GM21367 (cell line): ENCODE measurements around the gene MTOR.
"Not testable (repeated sequence)": the region's sequence is repeated elsewhere in the genome, so short reads cannot be mapped to it uniquely, and the experiment has no call there.

Experiments
- ATAC-seq: cut with Tn5 transposase; IDR thresholded peaks from one replicate; pipeline ENCODE4 v1.9.1; 2021; ENCODE audit not compliant: unreplicated experiment

The MTOR gene

DNA sequence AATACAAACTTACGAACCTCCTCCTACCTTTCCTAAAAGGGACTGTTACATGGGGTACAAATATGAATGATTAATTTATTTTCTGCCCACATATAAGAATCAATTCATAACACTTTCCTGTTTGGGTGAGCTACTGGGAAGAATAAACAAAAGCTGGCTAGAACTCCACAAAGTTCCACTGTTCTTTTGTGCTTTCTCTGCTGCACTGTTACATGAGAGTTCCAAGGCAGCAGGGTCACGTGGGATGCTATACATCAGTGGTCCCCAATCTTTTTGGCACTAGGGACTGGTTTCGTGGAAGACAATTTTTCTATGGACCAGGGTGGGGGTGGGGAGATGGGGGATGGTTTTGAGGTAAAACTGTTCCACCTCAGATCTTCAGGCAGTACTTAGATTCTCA lies 75.4 kb downstream of the MTOR start:
- no peak for ATAC-seq

DNA sequence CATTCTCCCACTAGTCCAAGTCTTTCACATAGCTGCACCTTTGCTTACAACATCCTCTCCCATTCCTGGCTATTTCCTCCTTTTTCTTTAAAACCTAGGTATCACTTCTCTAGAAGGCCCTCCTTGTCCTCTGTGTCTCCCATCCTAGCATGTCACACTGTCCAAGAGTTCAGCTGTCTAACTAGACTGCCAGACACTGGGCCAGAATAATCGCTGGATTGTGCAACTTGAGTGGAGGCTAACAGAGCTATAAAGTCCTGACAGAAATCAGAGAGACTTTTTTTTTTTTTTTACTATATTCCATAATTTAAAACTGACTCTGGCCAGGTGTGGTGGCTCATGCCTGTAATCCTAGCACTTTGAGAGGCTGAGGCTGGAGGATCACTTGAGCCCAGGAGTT lies 77.4 kb downstream of the MTOR start:
- no peak for ATAC-seq

DNA sequence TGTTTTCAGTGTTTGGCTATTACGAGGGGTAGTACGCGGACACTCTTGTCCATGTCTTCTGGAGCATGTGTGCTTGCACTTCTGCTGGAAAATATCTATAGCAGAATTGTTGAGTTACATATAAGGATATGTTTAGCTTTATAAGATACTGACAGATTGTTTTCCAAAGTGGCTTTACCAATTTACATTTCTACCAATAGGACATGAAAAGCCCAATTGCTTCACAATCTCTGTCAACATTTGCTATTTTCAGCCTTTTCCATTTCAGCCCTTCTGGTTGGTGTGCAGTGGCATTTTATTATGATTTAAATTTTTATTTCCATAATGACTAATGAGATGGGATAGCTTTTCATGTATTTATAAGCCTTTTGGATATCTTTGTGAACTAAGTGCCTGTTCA lies 79.5 kb downstream of the MTOR start:
- ATAC-seq, result no peak

DNA sequence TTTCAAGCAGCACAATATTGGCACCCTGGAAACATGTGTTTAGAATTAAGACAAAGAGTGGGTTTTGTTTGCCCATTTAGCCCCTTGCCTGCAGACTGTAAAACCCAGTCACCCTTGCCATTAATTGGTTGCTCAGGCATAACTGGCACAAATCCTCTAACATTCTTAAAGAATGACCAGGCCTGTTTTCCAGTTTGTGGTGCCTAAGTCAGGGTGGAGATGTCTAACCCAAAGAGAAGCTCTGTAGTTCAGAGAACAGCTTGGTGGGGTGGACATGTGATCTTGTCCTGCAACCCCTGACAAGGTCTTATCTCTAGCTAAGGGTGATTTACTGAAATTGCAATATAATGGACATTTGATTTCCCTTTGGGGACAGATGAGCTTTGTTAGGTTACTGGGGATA lies 82.0 kb downstream of the MTOR start:
- no peak for ATAC-seq

DNA sequence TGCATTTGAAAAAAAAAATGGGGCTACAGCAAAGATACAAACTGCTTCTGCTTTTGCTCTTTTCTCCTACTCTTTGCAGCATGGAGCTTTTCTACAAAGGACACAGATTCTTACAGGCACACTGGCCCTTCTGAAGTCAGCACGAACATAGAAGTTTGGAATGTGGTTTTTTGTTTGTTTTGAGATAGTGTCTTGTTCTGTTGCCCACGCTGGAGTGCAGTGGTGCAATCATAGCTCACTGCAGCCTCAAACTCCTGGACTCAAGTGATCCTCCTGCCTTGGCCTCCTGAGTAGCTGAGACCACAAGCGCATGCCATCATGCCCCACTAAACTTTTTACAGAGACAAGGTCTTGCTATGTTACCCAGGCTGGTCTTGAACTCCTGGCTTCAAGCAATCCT lies 82.6 kb downstream of the MTOR start:
- not testable (repeated sequence) for ATAC-seq

DNA sequence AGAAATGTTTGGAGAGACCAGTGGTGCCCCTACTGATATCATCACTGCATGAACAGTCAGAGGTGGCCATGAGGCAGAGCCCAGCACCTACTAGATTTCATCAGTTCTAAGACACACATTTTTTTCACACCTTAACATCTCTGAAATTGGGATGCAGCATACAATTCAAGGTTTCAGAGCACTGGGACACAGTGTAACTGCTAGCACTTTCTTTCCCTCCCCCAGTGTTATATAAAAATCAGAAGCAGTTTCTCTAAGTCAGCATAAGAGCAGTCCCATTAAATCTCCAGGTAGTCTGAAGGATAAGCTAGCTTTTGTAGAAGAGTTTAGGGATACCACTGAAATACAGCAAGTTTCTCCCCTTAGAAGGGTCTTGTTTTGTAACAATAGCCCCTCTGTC lies 83.2 kb downstream of the MTOR start:
- no peak for ATAC-seq

DNA sequence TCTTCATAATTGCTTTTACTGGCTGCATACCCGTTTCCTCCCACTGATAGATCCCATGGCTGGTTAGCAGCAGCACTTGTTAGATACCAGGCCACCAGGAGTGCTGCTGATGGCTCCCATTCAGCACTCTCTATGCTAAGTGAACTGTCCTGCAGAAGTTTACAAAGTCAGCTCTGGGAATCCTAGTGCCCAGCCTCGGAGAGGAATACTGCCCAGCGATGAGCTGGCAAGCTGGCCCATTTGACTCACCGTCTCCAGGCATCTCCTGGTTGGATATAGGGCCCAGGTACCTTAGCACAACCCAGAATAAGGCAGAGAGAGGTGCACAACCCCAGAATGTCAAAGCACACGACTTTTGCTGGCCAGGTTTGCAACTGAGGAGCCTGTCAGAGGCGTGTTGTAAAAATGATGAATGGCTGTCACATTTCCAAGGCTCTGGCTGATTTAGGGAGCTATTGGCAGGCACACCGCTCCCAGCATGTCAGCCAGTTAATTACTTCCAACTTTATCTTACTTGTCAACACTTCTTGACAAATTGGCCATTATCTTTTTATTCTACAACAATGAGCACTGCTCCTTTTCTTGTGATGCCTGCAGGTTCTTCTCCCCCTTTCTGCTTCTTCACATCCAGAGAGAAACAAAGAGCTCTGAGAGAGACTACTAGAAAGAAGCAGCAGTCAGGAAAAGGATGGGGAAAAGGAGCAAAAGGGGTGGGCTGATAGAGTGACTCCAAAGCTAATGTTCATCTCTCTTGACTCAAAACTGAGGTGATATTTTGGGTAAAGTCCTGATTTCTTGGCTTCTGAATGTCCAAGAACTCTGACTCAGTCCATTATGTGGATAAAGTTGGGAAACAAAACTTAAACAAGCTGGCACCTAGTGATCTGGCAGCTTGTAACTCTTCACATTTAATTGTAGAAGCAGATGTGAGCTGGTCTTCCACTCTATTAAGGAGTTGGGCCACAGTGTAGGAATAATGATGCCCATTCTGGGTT lies 84.0 kb downstream of the MTOR start:
- no peak for ATAC-seq

DNA sequence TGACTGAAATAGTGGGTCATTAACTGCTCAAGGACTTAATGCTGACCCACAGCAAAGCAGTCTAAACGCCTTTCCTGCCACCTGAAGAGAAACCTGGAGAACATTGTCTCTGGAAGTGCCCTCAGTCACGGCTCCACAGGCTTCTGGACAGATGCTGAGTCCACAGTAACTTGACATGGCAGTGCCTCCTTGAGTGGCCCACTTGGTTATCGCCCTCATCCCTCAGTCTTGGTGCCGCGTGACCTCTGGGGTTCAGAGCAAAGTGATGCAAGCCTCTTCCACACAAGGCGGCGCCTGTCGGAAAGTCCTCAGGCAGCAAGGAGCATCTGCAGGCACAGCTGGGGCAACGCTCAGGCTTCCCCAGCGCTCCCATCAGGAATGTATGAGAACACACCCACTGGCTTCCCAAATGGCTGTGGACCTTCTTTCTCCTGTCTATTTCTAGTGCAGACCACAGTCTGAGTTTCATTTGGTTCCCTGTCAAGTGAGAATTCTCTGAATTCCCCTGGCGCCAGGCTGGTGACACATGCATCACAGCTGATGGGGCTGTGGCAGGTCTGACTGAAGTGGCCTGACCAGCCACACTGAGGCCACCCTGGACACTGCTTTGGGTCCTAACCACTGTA lies 86.2 kb downstream of the MTOR start:
- no peak for ATAC-seq

DNA sequence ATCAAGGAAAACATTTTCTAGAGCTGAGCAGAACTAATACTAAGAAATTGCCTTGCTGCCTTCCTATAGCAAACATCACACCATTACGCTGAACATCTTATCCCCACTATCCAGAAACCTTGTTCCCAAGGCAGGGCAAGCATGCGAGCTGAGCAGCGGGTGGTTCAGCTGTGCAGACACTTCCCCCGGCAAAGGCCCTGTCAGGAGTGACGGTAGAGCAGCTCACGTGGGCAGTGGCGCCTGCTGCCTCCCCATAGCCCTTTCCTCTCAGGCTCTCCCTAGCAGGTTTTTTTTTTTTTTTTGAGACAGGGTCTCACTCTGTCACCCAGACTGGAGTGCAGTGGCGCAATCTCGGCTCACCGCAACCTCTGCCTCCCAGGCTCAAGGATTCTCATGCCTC lies 86.9 kb downstream of the MTOR start:
- no peak for ATAC-seq

DNA sequence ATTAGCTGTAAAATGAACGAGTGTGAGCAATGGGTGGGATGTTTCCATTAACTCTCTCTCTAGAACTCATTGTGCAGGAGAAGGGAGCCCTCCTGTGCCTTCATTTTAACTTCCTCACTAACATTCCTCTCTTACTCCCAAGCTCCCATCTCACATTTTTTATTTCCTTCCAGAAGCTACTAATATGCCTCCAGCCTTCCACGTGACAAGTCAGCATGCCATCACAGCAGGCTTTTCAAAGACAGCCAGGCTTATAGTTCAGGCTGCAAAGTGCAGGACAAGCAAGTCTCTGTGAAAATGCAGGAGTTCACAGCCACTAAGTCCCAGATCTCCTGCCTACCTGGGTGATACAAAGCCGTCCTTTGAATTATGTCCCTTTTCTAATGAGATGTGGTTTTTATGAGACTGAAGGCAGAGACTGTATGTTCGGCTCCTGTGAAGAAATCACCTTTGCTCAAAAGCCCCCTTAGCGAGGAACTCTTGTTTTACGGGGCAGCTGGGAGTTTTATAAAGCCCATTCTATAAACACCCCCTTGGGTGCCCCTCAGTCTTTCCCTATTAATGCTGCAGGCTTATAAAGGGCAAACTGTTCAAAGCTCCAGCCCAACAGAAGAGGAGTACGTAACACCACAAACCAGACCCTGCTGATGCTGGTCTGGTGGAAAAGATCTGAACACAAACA lies 87.9 kb downstream of the MTOR start:
- ATAC-seq, result no peak

DNA sequence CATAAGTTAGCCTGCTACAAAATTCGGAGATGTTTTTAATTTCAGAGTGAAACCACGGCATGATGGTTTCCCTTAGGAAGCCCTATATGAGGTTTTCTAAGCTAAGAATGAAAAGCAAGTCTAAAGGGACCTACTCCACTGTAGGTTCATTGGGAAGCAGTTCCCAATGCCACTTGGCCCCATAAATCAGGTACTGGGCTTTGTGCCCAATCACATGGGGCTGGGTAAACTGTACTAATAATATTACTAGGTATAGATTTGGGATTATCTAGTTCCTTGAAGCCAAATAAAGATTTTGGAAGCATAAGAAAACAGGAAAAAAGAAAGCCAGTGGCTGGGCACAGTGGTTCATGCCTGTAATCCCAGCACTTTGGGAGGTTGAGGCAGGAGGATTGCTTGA lies 92.2 kb downstream of the MTOR start:
- no peak for ATAC-seq

DNA sequence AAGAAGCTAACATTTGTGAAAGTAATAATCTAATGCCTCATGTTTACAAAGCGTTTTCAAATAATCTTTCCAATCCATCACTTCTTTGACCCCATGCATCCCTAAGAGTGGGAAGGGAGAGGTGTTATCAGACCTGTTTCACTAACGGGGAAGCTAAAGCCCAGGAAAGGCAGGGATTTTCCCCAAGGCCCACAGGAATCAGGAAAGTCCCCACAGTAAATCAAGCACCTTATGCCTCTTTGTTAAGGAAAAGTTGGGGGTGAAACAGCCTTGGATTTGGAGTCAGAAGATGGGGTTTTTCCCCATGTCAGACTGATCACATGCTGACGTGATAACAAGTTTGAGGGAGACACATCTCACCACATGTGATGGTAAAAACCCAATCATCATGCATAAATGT lies 93.1 kb downstream of the MTOR start:
- ATAC-seq, result no peak

DNA sequence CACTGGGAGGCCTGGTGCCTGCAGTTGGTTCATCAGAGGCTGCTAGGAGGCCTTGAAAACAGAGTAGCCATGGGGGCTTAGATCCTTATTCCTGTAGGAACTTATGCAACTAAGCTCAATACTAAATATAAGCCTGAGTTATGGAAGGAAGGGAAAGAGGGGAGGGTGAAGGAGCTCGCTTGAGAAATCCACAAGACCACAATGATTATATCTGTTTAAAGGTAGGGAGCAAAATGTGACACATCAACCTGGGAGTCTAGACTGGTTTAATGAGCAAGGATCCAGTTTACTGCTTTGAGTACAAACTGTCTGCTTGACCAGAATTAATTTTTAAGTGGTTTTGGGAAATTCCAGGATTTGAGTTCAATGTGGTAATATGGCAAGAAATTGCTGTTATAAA lies 93.6 kb downstream of the MTOR start:
- no peak for ATAC-seq

DNA sequence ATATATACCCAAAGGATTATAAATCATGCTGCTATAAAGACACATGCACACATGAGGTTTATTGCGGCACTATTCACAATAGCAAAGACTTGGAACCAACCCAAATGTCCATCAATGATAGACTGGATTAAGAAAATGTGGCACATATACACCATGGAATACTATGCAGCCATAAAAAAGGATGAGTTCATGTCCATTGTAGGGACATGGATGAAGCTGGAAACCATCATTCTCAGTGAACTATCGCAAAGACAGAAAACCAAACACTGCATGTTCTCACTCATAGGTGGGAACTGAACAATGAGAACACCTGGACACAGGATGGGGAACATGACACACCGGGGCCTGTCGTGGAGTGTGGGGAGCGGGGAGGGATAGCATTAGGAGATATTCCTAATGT lies 95.6 kb downstream of the MTOR start:
- ATAC-seq, result not testable (repeated sequence)

DNA sequence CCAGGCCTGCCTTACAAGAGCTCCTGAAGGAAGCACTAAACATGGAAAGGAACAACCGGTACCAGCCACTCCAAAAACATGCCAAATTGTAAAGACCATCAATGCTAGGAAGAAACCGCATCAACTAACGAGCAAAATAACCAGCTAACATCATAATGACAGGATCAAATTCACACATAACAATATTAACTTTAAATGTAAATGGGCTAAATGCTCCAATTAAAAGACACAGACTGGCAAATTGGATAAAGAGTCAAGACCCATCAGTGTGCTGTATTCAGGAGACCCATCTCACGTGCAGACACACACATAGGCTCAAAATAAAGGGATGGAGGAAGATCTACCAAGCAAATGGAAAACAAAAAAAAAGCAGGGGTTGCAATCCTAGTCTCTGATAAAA lies 99.6 kb downstream of the MTOR start:
- ATAC-seq, result not testable (repeated sequence)

DNA sequence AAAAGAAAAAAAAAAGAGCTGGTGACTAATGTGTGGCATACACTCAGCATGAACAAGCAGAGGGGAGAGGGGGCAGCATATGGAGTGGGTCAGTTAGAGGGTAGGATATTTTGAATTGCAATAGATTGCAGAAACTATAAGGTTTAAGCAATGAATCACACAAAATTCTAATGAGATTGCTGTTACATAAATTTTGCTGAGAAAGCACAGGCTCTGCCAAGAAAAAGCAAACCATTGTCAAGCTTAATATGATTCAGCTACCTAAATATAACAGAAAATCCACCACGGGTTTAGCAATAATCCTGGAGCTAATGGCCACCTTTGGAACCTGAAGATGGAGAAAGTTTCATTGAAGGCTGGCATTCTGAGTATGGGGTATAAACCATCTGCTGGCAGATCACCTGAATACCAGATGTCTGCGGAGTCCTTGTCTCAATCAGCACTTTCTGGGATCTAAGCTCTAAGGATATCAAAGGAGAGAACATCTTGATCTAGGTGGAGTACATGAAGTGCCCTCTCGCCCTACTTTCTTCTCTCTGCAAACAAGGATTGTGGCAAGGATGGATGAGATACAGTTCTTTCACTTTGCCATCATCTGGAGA lies 103.5 kb downstream of the MTOR start:
- ATAC-seq, result no peak

DNA sequence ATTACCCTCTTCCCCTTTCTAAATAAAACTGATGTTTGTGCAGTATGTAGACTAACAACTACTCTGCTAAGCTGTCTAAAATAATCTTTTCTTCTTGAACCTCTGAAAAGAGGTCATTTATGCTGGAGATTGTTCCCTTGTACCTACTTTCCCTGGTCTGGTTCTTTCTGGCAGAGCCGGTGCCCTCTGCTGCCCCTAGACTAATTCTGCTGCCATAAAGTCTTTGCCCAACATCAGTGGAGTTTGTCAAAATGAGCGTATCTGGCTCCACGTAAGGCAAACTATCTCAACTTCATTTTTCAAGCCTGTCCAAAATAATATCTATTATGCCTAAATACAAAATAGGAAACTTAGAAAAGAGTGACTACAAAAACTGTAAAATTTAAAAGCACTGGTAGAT lies 104.1 kb downstream of the MTOR start:
- no peak for ATAC-seq

DNA sequence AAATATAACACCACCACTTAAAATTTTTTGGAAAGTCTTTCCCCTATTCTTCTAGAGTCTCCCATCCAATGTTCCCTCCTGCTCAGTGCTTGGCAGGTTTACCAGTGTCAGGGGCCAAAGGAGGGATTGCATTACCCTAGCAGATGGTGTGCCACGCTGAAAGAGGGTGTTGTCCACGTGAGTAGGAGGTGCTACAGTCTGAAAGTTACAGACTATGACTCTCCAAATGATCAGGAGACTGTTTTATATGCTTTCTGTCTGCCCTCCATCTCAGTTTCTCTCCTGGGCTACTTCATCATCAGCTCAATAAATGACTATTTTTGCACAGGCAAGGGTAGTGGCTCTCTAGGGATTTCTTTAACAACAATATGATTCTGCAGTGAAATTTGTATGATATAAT lies 104.5 kb downstream of the MTOR start:
- no peak for ATAC-seq

DNA sequence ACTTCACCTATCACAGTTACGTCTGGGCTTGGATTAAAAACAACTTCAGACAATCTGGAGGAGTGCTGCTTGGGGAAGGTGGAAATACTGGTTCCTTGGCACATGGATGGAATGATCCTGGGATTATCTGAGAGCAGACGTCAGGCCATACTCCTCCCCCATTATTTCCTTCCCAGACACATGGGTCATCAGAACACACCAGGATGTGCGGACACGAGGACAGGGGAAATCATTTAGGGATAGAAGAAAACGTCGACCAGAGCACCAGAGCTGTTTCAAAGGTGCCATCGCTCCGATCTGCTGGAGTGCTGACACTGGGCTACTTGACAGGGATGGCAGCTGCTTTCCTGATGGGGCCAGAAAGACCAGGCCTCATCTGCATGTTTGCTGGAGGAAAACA lies 105.0 kb downstream of the MTOR start:
- no peak for ATAC-seq

DNA sequence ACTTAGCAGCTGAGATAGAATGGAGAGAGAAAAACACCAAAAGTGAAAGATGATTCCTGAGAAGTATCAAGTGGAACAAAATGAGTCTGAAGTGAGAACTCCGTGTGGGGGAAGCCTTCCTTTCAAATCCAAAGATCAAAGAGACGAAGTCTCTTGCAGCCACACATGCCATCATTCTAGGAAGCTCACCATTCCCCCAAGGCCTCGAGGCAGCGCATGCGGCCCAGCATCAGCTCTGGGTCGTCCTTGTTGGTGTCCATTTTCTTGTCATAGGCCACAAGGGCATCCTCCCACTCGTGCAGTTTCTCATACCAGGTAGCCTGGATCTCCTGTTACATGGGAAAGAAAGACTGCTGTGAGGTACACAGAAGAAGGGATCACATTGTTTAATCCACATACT lies 105.4 kb downstream of the MTOR start:
- ATAC-seq, result no peak

DNA sequence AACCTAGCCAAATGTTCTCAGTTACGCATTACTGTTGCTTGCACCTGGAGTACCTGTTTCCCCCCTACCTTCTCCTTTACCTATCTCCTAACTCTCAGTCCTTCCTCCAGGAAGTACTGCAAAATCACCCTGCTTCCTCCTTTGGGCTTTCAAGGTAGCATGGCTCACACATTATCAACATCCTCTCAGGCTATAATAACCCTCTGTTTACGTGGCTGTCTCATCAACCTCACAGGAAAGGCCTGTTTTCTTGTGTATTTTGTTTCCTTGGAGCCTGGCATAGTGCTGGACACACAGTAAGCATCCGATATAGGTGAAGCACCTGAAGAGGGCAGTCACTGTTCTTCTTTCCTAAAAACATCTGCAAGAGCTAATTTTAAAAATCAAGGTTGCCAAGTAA lies 105.9 kb downstream of the MTOR start:
- no peak for ATAC-seq

DNA sequence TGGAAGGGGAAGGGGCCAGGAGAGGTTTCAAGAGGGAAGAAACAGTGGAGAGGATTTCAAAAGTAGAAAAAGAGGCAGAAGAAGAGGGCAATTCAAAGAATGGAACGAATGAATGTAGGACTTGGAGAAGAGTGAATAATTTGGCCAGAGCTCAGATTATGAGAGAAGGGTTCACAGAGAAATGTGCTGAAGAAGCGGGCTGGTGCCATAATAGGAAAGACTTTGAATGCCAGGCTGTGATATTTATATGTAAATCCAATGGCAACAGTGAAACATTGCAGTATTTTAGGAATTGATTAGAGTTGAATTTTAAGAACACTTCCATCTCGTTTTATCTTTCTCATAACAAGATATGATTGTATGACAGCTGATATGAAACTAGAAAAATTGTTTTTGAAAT lies 109.2 kb downstream of the MTOR start:
- ATAC-seq, result no peak
